ENCODE results near the gene DCST2.
A peak's percentile ranks its signal among the peaks of the same experiment; 100 is the strongest.

Gene DCST2

DNA sequence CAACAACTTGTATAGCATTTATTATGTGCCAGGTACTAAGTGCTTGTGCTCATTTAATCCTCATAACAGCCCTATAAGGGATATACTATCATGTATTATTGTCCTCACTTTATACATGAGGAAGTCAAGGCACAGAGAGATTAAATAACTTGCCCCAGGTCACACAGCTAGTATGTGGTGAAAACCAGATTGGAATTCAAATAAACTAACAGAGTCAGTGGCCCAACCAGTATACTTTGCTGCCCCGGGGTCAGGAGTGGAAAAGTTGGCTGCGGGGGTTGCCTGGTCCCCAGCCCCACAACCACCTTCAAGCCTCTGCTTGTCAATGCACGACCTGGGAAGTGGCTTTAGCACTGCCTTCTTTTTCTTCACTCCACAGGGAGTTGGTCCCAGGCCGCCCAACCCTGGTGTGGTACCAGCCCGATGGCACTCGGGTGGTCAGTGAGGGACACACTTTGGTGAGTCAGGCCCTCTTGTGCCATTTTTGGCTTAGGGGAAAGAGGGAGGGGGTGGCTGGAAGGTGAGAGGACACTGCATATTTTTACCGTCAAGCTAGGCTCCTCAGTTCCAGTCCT lies 20.0 kb upstream of the DCST2 start:
- no peak overlapping the region for H3K4me3 ChIP-seq (replicated peaks; ENCODE audit: low read depth, low read length)
- TF ChIP-seq, protein P1, sequence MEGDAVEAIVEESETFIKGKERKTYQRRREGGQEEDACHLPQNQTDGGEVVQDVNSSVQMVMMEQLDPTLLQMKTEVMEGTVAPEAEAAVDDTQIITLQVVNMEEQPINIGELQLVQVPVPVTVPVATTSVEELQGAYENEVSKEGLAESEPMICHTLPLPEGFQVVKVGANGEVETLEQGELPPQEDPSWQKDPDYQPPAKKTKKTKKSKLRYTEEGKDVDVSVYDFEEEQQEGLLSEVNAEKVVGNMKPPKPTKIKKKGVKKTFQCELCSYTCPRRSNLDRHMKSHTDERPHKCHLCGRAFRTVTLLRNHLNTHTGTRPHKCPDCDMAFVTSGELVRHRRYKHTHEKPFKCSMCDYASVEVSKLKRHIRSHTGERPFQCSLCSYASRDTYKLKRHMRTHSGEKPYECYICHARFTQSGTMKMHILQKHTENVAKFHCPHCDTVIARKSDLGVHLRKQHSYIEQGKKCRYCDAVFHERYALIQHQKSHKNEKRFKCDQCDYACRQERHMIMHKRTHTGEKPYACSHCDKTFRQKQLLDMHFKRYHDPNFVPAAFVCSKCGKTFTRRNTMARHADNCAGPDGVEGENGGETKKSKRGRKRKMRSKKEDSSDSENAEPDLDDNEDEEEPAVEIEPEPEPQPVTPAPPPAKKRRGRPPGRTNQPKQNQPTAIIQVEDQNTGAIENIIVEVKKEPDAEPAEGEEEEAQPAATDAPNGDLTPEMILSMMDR (IDR thresholded peaks at IDR 0.05; ENCODE audit: low read length, missing control alignments), result no peak
- no peak for DNase-seq (ENCODE audit: low read depth)

GRCh38 chr1:155052439-155053395 lies 19.1 kb upstream of the DCST2 start:
- peak overlapping the region; percentile 70 for H3K4me3 ChIP-seq (replicated peaks; ENCODE audit: low read depth, low read length)
- TF ChIP-seq, protein P1 (IDR thresholded peaks at IDR 0.05; ENCODE audit: low read length, missing control alignments), result peak; percentile 33
- no peak for DNase-seq (ENCODE audit: low read depth)

- peak; percentile 29 for DNase-seq (ENCODE audit: low read depth)
- H3K4me3 ChIP-seq (replicated peaks; ENCODE audit: low read depth, low read length), result peak overlapping the region; percentile 70
- TF ChIP-seq, protein P1 (IDR thresholded peaks at IDR 0.05; ENCODE audit: low read length, missing control alignments), result no peak
Observed at GRCh38 chr1:155051777-155052398, 18.3 kb upstream of the DCST2 start.

- H3K4me3 ChIP-seq (replicated peaks; ENCODE audit: low read depth, low read length), result peak overlapping the region; percentile 70
- DNase-seq (ENCODE audit: low read depth), result no peak
- TF ChIP-seq, protein P1 (IDR thresholded peaks at IDR 0.05; ENCODE audit: low read length, missing control alignments), result no peak
Observed at GRCh38 chr1:155051342-155051776, 17.8 kb upstream of the DCST2 start.

GRCh38 chr1:155050560-155051341 lies 17.2 kb upstream of the DCST2 start, which contains the start of gene ADAM15:
ADAM15 (plus strand) TSS chr1:155051316; CDS start chr1:155051387, 71 bp downstream.
- TF ChIP-seq, protein P1 (IDR thresholded peaks at IDR 0.05; ENCODE audit: low read length, missing control alignments), result peak; percentile 64
- H3K4me3 ChIP-seq (replicated peaks; ENCODE audit: low read depth, low read length), result peak within 1 kb of the TSS; percentile 70
- DNase-seq (ENCODE audit: low read depth), result peak; percentile 56

All from fibroblast of pulmonary artery (primary cell).